Measurements from ENCODE around the gene PDE1C. TPM values are rescaled to one million over a fixed set of nuclear protein-coding genes. Genes with fewer than 3 reads are reported as not detected.

The PDE1C gene
- total RNA-seq, 5 donors from 2014 or later (not counting 1 experiment from before 2014, with no cell fraction given): not detected

DNA sequence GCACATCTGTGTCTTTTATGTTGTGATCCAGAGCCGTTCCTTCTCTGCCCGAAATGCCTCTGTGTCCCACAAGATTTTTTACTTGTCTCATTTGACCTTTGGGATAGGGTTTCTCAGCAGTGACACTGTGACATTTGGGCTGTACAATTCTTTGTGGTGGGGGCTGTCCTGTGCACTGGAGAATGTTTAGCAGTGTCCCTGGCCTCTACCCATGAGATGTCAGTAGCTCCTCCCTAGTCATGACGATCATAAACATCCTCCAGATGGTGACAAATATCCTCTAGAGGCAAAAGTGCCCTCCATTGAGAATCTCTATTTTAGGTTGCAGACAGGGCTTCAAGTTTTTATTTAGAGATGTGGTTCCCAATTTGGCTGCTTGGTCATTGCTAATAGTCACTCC is 291.9 kb downstream of the PDE1C start:
- Histone ChIP-seq H3K36me3 (ENCODE audit: control insufficient read depth in 2 of 2, extremely low read depth in 1 of 2, insufficient read depth in 1 of 2, low read length in 1 of 2) (no peaks in the 10 kb centered on the region), H3K27me3 (replicated peaks in 1 of 2; ENCODE audit: control insufficient read depth in 2 of 2, extremely low read depth in 1 of 2, insufficient read depth in 2 of 2, low read length in 1 of 2) (no peaks in the 10 kb centered on the region), H3K9me3 (no peaks in the 10 kb centered on the region), H3K4me3 (ENCODE audit: control insufficient read depth in 1 of 2, extremely low read depth in 1 of 2, low read length in 1 of 2) (no peak overlapping the region), H3K27ac (ENCODE audit: low read length) (no peak overlapping the region), H3K4me1 (ENCODE audit: control insufficient read depth in 1 of 2, extremely low read depth in 1 of 2, insufficient read depth in 2 of 2, low read length in 2 of 2) (no peaks in the 10 kb centered on the region)
- ATAC-seq (replicated peaks in 1 of 4) (no peak), DNase-seq (no peak)
- Mint-ChIP-seq H3K27ac (no peak overlapping the region), H3K36me3 (no peaks in the 10 kb centered on the region), H3K9me3 (peaks cover 0 to 10% (median 0%) of the 10 kb centered on the region in 3 donors), H3K27me3 (peaks cover 0 to 4% of the 10 kb centered on the region in 2 donors), H3K4me1 (no peaks in the 10 kb centered on the region), H3K4me3 (no peak overlapping the region)
- 100% methylated on average over 1 of the region's 3 CpGs for WGBS (ENCODE audit: insufficient coverage)
- CTCF ChIA-PET: no interaction called here
- POLR2A ChIA-PET: no interaction called here

DNA sequence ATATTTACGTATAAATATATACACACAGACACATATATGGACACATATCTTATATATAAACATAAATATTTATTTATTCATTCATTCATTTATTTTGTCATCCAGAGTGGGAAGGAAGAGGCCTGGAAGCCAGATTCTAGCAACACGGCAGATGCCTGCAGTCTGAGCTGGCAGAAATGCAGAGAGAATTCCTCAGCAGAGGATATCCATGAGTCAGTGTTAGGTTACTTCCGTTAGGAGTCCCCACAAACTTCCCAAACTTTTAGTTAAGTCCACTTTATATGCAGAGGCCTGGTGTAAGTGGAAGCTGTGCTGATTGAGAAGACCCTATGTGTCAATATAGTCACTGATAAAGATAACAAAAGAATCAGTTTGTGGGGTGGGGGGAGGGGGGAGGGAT is 293.6 kb downstream of the PDE1C start:
- no peaks in the 10 kb centered on the region for H3K9me3 ChIP-seq
- peaks cover 0 to 10% (median 0%) of the 10 kb centered on the region in 3 donors for H3K9me3 Mint-ChIP-seq
- H3K4me1 ChIP-seq (ENCODE audit: control insufficient read depth in 1 of 2, extremely low read depth in 1 of 2, insufficient read depth in 2 of 2, low read length in 2 of 2): no peaks in the 10 kb centered on the region
- no peaks in the 10 kb centered on the region for H3K4me1 Mint-ChIP-seq
- no CpG with 5 or more reads among the region's 3 CpGs for WGBS (ENCODE audit: insufficient coverage)
- H3K36me3 ChIP-seq (ENCODE audit: control insufficient read depth in 2 of 2, extremely low read depth in 1 of 2, insufficient read depth in 1 of 2, low read length in 1 of 2): no peaks in the 10 kb centered on the region
- no peak overlapping the region for H3K27ac ChIP-seq (ENCODE audit: low read length)
- POLR2A ChIA-PET: no interaction called here
- peaks cover 0 to 4% of the 10 kb centered on the region in 2 donors for H3K27me3 Mint-ChIP-seq
- DNase-seq (no peak), ATAC-seq (replicated peaks in 1 of 4) (no peak)
- no peaks in the 10 kb centered on the region for H3K36me3 Mint-ChIP-seq
- no peak overlapping the region for H3K4me3 ChIP-seq (ENCODE audit: control insufficient read depth in 1 of 2, extremely low read depth in 1 of 2, low read length in 1 of 2)
- CTCF ChIA-PET: no interaction called here
- H3K27ac Mint-ChIP-seq: no peak overlapping the region
- H3K4me3 Mint-ChIP-seq: no peak overlapping the region
- H3K27me3 ChIP-seq (replicated peaks in 1 of 2; ENCODE audit: control insufficient read depth in 2 of 2, extremely low read depth in 1 of 2, insufficient read depth in 2 of 2, low read length in 1 of 2): no peaks in the 10 kb centered on the region

- no peaks in the 10 kb centered on the region for H3K9me3 ChIP-seq
- H3K27ac ChIP-seq (ENCODE audit: low read length): no peak overlapping the region
- H3K27me3 Mint-ChIP-seq: peaks cover 0 to 4% of the 10 kb centered on the region in 2 donors
- 89% methylated on average over 8 of the region's 8 CpGs for WGBS (ENCODE audit: insufficient coverage)
- no peaks in the 10 kb centered on the region for H3K27me3 ChIP-seq (replicated peaks in 1 of 2; ENCODE audit: control insufficient read depth in 2 of 2, extremely low read depth in 1 of 2, insufficient read depth in 2 of 2, low read length in 1 of 2)
- POLR2A ChIA-PET: no interaction called here
- CTCF ChIA-PET: no interaction called here
- no peak overlapping the region for H3K27ac Mint-ChIP-seq
- H3K36me3 Mint-ChIP-seq: no peaks in the 10 kb centered on the region
- H3K4me1 Mint-ChIP-seq: no peaks in the 10 kb centered on the region
- DNase-seq (no peak), ATAC-seq (replicated peaks in 1 of 4) (no peak)
- no peaks in the 10 kb centered on the region for H3K4me1 ChIP-seq (ENCODE audit: control insufficient read depth in 1 of 2, extremely low read depth in 1 of 2, insufficient read depth in 2 of 2, low read length in 2 of 2)
- H3K9me3 Mint-ChIP-seq: peaks cover 4 to 10% (median 7%) of the 10 kb centered on the region in 3 donors
- H3K36me3 ChIP-seq (ENCODE audit: control insufficient read depth in 2 of 2, extremely low read depth in 1 of 2, insufficient read depth in 1 of 2, low read length in 1 of 2): no peaks in the 10 kb centered on the region
- no peak overlapping the region for H3K4me3 Mint-ChIP-seq
- H3K4me3 ChIP-seq (ENCODE audit: control insufficient read depth in 1 of 2, extremely low read depth in 1 of 2, low read length in 1 of 2): no peak overlapping the region
Measured at GRCh38 chr7:31775556-31775955, 294.7 kb downstream of the PDE1C start.

DNA sequence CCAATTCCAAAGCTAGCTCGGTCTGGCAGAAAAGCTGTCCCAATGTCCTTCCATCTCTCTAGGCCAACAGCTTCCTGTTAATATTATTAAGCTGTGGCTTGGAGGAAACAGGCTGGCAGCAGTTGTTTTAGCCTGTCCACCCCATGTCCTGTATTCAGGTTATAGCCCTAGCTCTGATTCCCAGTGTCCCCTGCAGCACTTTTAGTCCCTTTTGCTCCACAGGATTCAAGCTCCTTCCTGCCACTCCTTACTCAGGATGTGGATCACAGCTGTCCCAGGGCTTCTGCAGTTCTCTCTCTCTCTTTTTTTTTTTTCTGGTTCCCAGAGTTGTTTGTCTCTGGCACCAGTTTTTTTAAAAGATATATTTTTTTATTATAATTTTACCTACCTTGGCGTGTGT is 298.0 kb downstream of the PDE1C start:
- Mint-ChIP-seq H3K9me3 (peaks cover 4 to 10% (median 7%) of the 10 kb centered on the region in 3 donors), H3K4me1 (no peaks in the 10 kb centered on the region), H3K4me3 (no peak overlapping the region), H3K27ac (no peak overlapping the region), H3K27me3 (peaks cover 0 to 4% of the 10 kb centered on the region in 2 donors), H3K36me3 (no peaks in the 10 kb centered on the region)
- CTCF ChIA-PET: no interaction called here
- Histone ChIP-seq H3K4me1 (ENCODE audit: control insufficient read depth in 1 of 2, extremely low read depth in 1 of 2, insufficient read depth in 2 of 2, low read length in 2 of 2) (no peaks in the 10 kb centered on the region), H3K27ac (ENCODE audit: low read length) (no peak overlapping the region), H3K9me3 (no peaks in the 10 kb centered on the region), H3K27me3 (replicated peaks in 1 of 2; ENCODE audit: control insufficient read depth in 2 of 2, extremely low read depth in 1 of 2, insufficient read depth in 2 of 2, low read length in 1 of 2) (no peaks in the 10 kb centered on the region), H3K36me3 (ENCODE audit: control insufficient read depth in 2 of 2, extremely low read depth in 1 of 2, insufficient read depth in 1 of 2, low read length in 1 of 2) (no peaks in the 10 kb centered on the region), H3K4me3 (ENCODE audit: control insufficient read depth in 1 of 2, extremely low read depth in 1 of 2, low read length in 1 of 2) (no peak overlapping the region)
- no CpG with 5 or more reads among the region's 2 CpGs for WGBS (ENCODE audit: insufficient coverage)
- POLR2A ChIA-PET: interaction anchor here in 1 of 2 donors (0.6 kb wide), 1 partner anchor 16 kb away, joined by 3 read pairs; no protein-coding TSS in a partner anchor
- no peak for ATAC-seq (replicated peaks in 1 of 4)
- no peak for DNase-seq

GRCh38 chr7:31767686-31768358 is 302.4 kb downstream of the PDE1C start:
- whole genome bisulfite sequencing (ENCODE audit: insufficient coverage): 80% methylated on average over 2 of the region's 4 CpGs
- Mint-ChIP-seq H3K27ac (no peak overlapping the region), H3K4me1 (no peaks in the 10 kb centered on the region), H3K27me3 (no peaks in the 10 kb centered on the region), H3K4me3 (no peak overlapping the region), H3K9me3 (peaks cover 4 to 7% (median 4%) of the 10 kb centered on the region in 3 donors), H3K36me3 (no peaks in the 10 kb centered on the region)
- Histone ChIP-seq H3K4me1 (ENCODE audit: control insufficient read depth in 1 of 2, extremely low read depth in 1 of 2, insufficient read depth in 2 of 2, low read length in 2 of 2) (no peaks in the 10 kb centered on the region), H3K36me3 (ENCODE audit: control insufficient read depth in 2 of 2, extremely low read depth in 1 of 2, insufficient read depth in 1 of 2, low read length in 1 of 2) (no peaks in the 10 kb centered on the region), H3K27ac (ENCODE audit: low read length) (no peak overlapping the region), H3K27me3 (replicated peaks in 1 of 2; ENCODE audit: control insufficient read depth in 2 of 2, extremely low read depth in 1 of 2, insufficient read depth in 2 of 2, low read length in 1 of 2) (no peaks in the 10 kb centered on the region), H3K4me3 (ENCODE audit: control insufficient read depth in 1 of 2, extremely low read depth in 1 of 2, low read length in 1 of 2) (no peak overlapping the region), H3K9me3 (no peaks in the 10 kb centered on the region)
- DNase-seq (no peak), ATAC-seq (replicated peaks in 1 of 4) (no peak)
- POLR2A ChIA-PET: no interaction called here
- CTCF ChIA-PET: no interaction called here

- no peaks in the 10 kb centered on the region for H3K27me3 Mint-ChIP-seq
- no peak overlapping the region for H3K27ac Mint-ChIP-seq
- H3K36me3 Mint-ChIP-seq: no peaks in the 10 kb centered on the region
- Histone ChIP-seq H3K4me1 (ENCODE audit: control insufficient read depth in 1 of 2, extremely low read depth in 1 of 2, insufficient read depth in 2 of 2, low read length in 2 of 2) (no peaks in the 10 kb centered on the region), H3K27me3 (replicated peaks in 1 of 2; ENCODE audit: control insufficient read depth in 2 of 2, extremely low read depth in 1 of 2, insufficient read depth in 2 of 2, low read length in 1 of 2) (no peaks in the 10 kb centered on the region), H3K4me3 (ENCODE audit: control insufficient read depth in 1 of 2, extremely low read depth in 1 of 2, low read length in 1 of 2) (no peak overlapping the region), H3K9me3 (no peaks in the 10 kb centered on the region), H3K36me3 (ENCODE audit: control insufficient read depth in 2 of 2, extremely low read depth in 1 of 2, insufficient read depth in 1 of 2, low read length in 1 of 2) (no peaks in the 10 kb centered on the region), H3K27ac (ENCODE audit: low read length) (no peak overlapping the region)
- H3K9me3 Mint-ChIP-seq: peaks cover 0 to 8% (median 0%) of the 10 kb centered on the region in 3 donors
- no peaks in the 10 kb centered on the region for H3K4me1 Mint-ChIP-seq
- no CpG with 5 or more reads among the region's 4 CpGs for WGBS (ENCODE audit: insufficient coverage)
- H3K4me3 Mint-ChIP-seq: no peak overlapping the region
- ATAC-seq (replicated peaks in 1 of 4): no peak
- POLR2A ChIA-PET: no interaction called here
- no peak for DNase-seq
- CTCF ChIA-PET: no interaction called here
Measured at GRCh38 chr7:31764462-31764861, 305.7 kb downstream of the PDE1C start.

- Mint-ChIP-seq H3K4me1 (no peaks in the 10 kb centered on the region), H3K4me3 (no peak overlapping the region), H3K27me3 (no peaks in the 10 kb centered on the region), H3K36me3 (no peaks in the 10 kb centered on the region), H3K27ac (no peak overlapping the region), H3K9me3 (peaks cover 0 to 8% (median 0%) of the 10 kb centered on the region in 3 donors)
- DNase-seq (no peak), ATAC-seq (replicated peaks in 1 of 4) (no peak)
- no peaks in the 10 kb centered on the region for H3K4me1 ChIP-seq (ENCODE audit: control insufficient read depth in 1 of 2, extremely low read depth in 1 of 2, insufficient read depth in 2 of 2, low read length in 2 of 2)
- CTCF ChIA-PET: no interaction called here
- POLR2A ChIA-PET: no interaction called here
- H3K36me3 ChIP-seq (ENCODE audit: control insufficient read depth in 2 of 2, extremely low read depth in 1 of 2, insufficient read depth in 1 of 2, low read length in 1 of 2): no peaks in the 10 kb centered on the region
- no peaks in the 10 kb centered on the region for H3K9me3 ChIP-seq
- no peak overlapping the region for H3K27ac ChIP-seq (ENCODE audit: low read length)
- no CpG with 5 or more reads among the region's 2 CpGs for WGBS (ENCODE audit: insufficient coverage)
- H3K27me3 ChIP-seq (replicated peaks in 1 of 2; ENCODE audit: control insufficient read depth in 2 of 2, extremely low read depth in 1 of 2, insufficient read depth in 2 of 2, low read length in 1 of 2): no peaks in the 10 kb centered on the region
- no peak overlapping the region for H3K4me3 ChIP-seq (ENCODE audit: control insufficient read depth in 1 of 2, extremely low read depth in 1 of 2, low read length in 1 of 2)
Measured at GRCh38 chr7:31763548-31763947, 306.7 kb downstream of the PDE1C start.
